Lower leg skin (tissue), 4 donors: Measurements from ENCODE around the gene CPVL. TPM values are rescaled to one million over a fixed set of nuclear protein-coding genes. Genes with fewer than 3 reads are reported as not detected.

ENCODE experiments used
- DNase-seq, 2 donors: peaks; one replicate each; pipeline ENCODE4 v3.0.0-alpha.2; 2019; ENCODE audit warnings: low spot score in 2 of 2
- H3K4me3 ChIP-seq: fragments of 200-600 bp; sonication (generic); 2 replicates; pipeline ENCODE4 v1.5.1; 2017; ENCODE audit warnings: mild to moderate bottlenecking, low read depth; ENCODE audit not compliant: poor library complexity, severe bottlenecking
- CTCF ChIP-seq, 3 donors: fragments of 450-650 bp; IDR thresholded peaks; one replicate each; pipeline ENCODE4 v1.5.1; 2016; ENCODE audit warnings: antibody characterized with exemption in 3 of 3, mild to moderate bottlenecking in 3 of 3, moderate library complexity in 2 of 3
- POLR2A ChIP-seq, 2 donors: fragments of 450-650 bp; IDR thresholded peaks; one replicate each; pipeline ENCODE4 v1.6.1; 2016 to 2017; ENCODE audit warnings: antibody characterized with exemption in 2 of 2, mild to moderate bottlenecking in 1 of 2, moderate library complexity in 1 of 2
- WGBS, 2 donors: methylation state at CpG; one replicate each; pipeline ENCODE4 v1.1.5; 2018; 5-methylcytosine and 5-hydroxymethylcytosine counted together
- intact Hi-C: fragments of 100-400 bp; cut with DNase I; formaldehyde crosslinking; loops from one replicate; pipeline ENCODE4 v1.15.0; 2023; ENCODE audit warnings: low total_unique reads
- total RNA-seq, 4 donors: library from RNA; depleted of rRNA; stranded (reverse); fragments of >200 nt; gene quantifications; one replicate each; pipeline ENCODE4 v1.1.0, GENCODE V29; 2016

CPVL gene
- total RNA-seq, 4 donors from 2014 or later: 8.8 to 17.5 (median 12.6) TPM

DNA sequence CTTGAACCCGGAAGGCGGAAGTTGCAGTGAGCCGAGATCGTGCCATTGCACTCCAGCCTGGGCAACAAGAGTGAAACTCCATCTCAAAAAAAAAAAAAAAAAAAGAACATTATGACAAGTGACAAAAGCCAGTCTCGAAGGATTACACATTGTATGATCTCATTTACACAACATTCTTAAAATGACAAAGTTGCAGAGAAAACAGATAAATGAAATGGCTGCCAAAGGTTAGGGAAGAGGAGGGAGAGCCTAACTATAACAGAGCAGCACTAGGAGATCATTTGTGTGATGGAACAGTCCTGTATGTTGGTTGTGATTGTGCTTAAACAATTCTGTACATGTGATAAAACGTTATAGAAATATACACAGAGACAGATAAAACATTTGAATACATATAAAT is 16.2 kb upstream of the CPVL start:
- 83% methylated on average over 6 of the region's 6 CpGs for WGBS, 2 donors
- intact Hi-C loops: no loop called here
- no peak overlapping the region for H3K4me3 ChIP-seq
- TF ChIP-seq POLR2A (IDR thresholded peaks at IDR 0.05) (no peak), CTCF (IDR thresholded peaks at IDR 0.05) (no peak)
- no peak for DNase-seq

- 85 to 87% methylated on average over 4 of the region's 4 CpGs for WGBS, 2 donors
- H3K4me3 ChIP-seq: no peak overlapping the region
- intact Hi-C loops: no loop called here
- DNase-seq: no peak
- TF ChIP-seq CTCF (IDR thresholded peaks at IDR 0.05) (no peak), POLR2A (IDR thresholded peaks at IDR 0.05) (no peak)
Observed at GRCh38 chr7:29161231-29161630, 14.9 kb upstream of the CPVL start.

DNA sequence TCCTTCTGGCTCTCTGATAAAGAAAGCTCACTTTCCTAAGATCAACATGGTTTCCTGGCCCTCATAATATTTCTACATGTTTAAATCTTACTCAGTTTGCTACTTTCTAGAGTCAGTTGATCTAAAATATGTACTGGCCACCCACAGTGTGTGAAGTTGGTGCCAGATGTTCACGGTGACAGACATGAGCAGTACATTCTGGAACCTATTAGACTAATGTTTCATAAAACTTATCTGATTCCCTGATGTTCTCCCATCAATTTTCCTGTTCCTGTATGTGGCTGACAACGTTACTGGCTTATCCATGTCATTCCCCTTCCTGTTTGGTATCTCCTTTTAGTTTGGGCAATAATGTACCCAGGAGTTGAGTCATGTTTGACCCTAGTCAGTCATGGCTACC is 13.7 kb upstream of the CPVL start:
- DNase-seq: no peak
- TF ChIP-seq POLR2A (IDR thresholded peaks at IDR 0.05) (no peak), CTCF (IDR thresholded peaks at IDR 0.05) (no peak)
- intact Hi-C loops: no loop called here
- H3K4me3 ChIP-seq: no peak overlapping the region
- 21 to 26% methylated on average over 2 of the region's 2 CpGs for WGBS, 2 donors

DNA sequence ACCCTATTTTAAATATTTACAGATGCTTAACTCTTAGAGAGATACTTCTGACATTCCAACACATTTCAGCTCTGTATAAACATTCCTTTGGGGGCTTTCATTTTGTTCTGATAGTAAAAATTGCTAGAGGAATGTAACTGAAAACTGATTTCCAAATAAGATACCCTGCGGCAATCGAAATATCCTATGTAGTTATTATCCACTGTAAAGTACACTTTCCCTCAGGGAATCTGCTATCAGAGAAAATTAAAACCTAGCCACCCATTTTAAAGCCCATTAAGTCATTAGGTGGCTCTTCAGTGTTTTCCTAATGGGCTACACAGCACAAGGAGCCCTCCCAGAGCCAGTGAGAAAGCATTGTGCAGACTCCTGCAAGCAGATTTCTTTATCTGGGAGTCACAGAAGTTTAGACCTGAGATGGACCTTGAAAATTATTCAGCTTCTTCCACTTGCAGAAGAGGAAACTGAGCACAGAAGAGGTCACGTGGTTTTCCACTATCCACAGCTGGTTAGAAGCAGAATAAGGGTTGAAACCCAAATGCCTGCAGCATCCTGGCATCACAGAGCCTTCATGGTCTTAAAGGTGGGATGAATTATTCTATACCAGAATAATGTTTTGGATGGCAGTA is 12.6 kb upstream of the CPVL start:
- H3K4me3 ChIP-seq: no peak overlapping the region
- DNase-seq: no peak
- 39 to 57% methylated on average over 3 of the region's 3 CpGs for WGBS, 2 donors
- intact Hi-C loops: no loop called here
- TF ChIP-seq CTCF (IDR thresholded peaks at IDR 0.05): no peak
- TF ChIP-seq POLR2A (IDR thresholded peaks at IDR 0.05): no peak

GRCh38 chr7:29156907-29157452 is 10.6 kb upstream of the CPVL start:
- no peak overlapping the region for H3K4me3 ChIP-seq
- intact Hi-C loops: no loop called here
- 33 to 35% methylated on average over 5 of the region's 5 CpGs for WGBS, 2 donors
- DNase-seq: no peak
- TF ChIP-seq POLR2A (IDR thresholded peaks at IDR 0.05) (no peak), CTCF (IDR thresholded peaks at IDR 0.05) (no peak)

DNA sequence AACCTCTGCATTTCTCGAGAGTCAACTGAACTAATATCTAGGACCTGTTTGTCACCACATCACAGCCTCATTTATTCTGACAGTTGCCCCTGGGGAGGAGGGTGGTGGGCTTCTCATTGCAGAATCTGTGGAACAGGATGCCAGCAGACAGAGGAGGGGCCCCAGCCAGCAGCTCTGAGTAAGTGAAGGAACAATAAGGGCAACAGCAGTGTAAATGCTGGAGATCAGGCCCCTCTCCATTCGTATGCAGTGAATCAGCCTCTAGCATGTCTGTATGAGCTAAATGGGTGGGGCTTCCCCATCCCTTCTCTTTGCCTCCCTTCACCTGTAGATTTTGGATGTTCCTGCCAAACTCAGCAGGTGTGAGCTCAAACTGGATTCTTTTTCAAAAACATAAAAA is 7.7 kb upstream of the CPVL start:
- DNase-seq: no peak
- intact Hi-C loops: no loop called here
- no peak overlapping the region for H3K4me3 ChIP-seq
- no peak for TF ChIP-seq POLR2A (IDR thresholded peaks at IDR 0.05)
- no peak for TF ChIP-seq CTCF (IDR thresholded peaks at IDR 0.05)
- 80 to 82% methylated on average over 2 of the region's 2 CpGs for WGBS, 2 donors
